ENCODE data around the gene CFAP210.

CFAP210 gene

DNA sequence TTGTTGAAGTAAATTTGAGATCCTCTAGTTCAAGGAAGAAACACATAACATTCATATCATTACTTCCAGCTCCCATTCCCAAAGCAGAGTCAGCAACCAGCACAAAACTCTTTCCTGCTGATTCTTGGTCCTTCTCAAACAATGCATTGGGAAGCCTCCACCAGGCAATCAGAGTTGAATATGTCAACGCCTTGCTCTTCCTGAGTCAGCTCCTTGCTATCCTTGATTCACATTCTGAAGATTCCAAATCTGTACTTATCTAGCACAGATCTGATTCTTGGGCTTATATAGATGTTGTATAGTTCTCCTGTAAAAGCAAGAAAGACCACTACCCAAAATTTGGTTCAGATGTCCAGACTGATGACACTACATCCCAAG is 29.6 kb downstream of the CFAP210 start:
- Histone ChIP-seq H3K9ac (no peak overlapping the region), H4K20me1 (ENCODE audit: insufficient read depth) (no peaks in the 10 kb centered on the region), H3K27ac (no peak overlapping the region), H3K4me1 (ENCODE audit: low read depth, poor library complexity, severe bottlenecking) (no peaks in the 10 kb centered on the region), H3K27me3 (ENCODE audit: insufficient read depth, low read depth) (no peaks in the 10 kb centered on the region), H2AFZ (ENCODE audit: low read depth) (no peak overlapping the region), H3K79me2 (ENCODE audit: insufficient read depth, low read depth) (no peaks in the 10 kb centered on the region), H3K4me2 (no peak overlapping the region), H3K4me3 (IDR thresholded peaks at IDR 0.05; ENCODE audit: insufficient read depth, low read depth, low read length) (no peak overlapping the region), H3K36me3 (ENCODE audit: insufficient read depth) (no peaks in the 10 kb centered on the region)
- TF ChIP-seq, protein P1, sequence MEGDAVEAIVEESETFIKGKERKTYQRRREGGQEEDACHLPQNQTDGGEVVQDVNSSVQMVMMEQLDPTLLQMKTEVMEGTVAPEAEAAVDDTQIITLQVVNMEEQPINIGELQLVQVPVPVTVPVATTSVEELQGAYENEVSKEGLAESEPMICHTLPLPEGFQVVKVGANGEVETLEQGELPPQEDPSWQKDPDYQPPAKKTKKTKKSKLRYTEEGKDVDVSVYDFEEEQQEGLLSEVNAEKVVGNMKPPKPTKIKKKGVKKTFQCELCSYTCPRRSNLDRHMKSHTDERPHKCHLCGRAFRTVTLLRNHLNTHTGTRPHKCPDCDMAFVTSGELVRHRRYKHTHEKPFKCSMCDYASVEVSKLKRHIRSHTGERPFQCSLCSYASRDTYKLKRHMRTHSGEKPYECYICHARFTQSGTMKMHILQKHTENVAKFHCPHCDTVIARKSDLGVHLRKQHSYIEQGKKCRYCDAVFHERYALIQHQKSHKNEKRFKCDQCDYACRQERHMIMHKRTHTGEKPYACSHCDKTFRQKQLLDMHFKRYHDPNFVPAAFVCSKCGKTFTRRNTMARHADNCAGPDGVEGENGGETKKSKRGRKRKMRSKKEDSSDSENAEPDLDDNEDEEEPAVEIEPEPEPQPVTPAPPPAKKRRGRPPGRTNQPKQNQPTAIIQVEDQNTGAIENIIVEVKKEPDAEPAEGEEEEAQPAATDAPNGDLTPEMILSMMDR (conservative IDR thresholded peaks at IDR 0.05; ENCODE audit: low read depth, low read length) = no peak

DNA sequence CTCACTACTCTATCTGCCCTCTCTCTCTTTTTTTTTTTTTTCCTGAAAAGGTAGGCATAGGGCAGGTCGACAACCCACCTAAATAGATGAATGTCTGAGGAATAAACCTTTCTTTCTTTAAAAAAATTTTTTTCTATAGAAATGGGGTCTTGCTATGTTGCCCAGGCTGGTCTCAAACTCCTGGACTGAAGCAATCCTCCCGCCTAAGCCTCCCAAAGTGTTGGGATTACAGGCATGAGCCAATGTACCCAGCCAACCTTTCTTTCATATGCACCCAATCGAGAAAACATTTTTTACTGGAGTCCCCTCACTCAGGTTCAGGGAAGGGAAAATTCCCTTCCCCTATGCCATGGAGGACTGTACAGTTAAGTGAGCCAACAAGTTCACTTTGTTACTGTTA is 31.0 kb downstream of the CFAP210 start:
- TF ChIP-seq, protein P1 (conservative IDR thresholded peaks at IDR 0.05; ENCODE audit: low read depth, low read length) = no peak
- Histone ChIP-seq H3K36me3 (ENCODE audit: insufficient read depth) (no peaks in the 10 kb centered on the region), H3K4me3 (IDR thresholded peaks at IDR 0.05; ENCODE audit: insufficient read depth, low read depth, low read length) (no peak overlapping the region), H2AFZ (ENCODE audit: low read depth) (no peak overlapping the region), H3K4me1 (ENCODE audit: low read depth, poor library complexity, severe bottlenecking) (no peaks in the 10 kb centered on the region), H3K4me2 (no peak overlapping the region), H4K20me1 (ENCODE audit: insufficient read depth) (no peaks in the 10 kb centered on the region), H3K27me3 (ENCODE audit: insufficient read depth, low read depth) (no peaks in the 10 kb centered on the region), H3K79me2 (ENCODE audit: insufficient read depth, low read depth) (no peaks in the 10 kb centered on the region), H3K9ac (no peak overlapping the region), H3K27ac (no peak overlapping the region)

DNA sequence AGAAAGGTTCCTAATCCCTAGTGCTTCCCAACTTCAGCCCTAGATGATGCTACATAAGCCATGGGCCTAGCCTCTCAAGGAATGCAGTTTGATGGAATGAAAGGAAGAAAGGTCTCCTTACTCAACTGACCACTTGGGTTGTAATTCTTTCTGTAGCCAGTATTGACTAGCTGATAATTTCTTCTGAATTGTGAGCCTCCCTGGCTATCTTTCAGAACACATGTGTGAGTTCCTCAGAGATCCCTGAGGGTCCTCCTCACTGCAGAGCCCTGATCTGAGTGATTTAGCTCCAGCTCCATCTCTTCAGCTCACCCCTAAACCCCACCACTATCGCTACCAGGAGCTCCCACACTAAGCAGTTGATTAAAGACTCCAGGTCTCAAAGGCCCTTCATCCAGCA is 31.5 kb downstream of the CFAP210 start:
- Histone ChIP-seq H3K27me3 (ENCODE audit: insufficient read depth, low read depth) (no peaks in the 10 kb centered on the region), H2AFZ (ENCODE audit: low read depth) (no peak overlapping the region), H3K27ac (no peak overlapping the region), H3K9ac (no peak overlapping the region), H3K4me1 (ENCODE audit: low read depth, poor library complexity, severe bottlenecking) (no peaks in the 10 kb centered on the region), H3K79me2 (ENCODE audit: insufficient read depth, low read depth) (no peaks in the 10 kb centered on the region), H3K4me3 (IDR thresholded peaks at IDR 0.05; ENCODE audit: insufficient read depth, low read depth, low read length) (no peak overlapping the region), H3K36me3 (ENCODE audit: insufficient read depth) (no peaks in the 10 kb centered on the region), H4K20me1 (ENCODE audit: insufficient read depth) (no peaks in the 10 kb centered on the region), H3K4me2 (no peak overlapping the region)
- TF ChIP-seq, protein P1 (conservative IDR thresholded peaks at IDR 0.05; ENCODE audit: low read depth, low read length) = no peak

DNA sequence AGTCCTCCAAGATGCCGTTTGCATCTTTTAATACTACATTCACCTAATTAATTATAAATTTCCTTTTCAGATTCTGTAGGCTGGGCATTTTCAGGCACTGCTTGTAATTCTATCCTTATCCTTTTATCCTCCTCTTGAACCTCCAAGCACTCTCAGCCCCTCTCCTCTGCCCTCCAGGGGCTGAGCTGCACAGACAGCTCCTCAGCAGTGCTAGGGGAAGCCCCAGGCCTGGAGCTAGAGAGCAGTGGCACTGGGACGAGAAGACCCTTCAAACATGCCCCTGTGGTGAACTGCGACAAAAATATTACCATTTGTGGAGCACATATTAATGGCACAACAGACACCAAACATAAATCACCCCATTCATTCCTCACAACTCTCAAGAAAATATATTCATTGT is 32.9 kb downstream of the CFAP210 start:
- Histone ChIP-seq H3K9ac (no peak overlapping the region), H4K20me1 (ENCODE audit: insufficient read depth) (no peaks in the 10 kb centered on the region), H3K4me3 (IDR thresholded peaks at IDR 0.05; ENCODE audit: insufficient read depth, low read depth, low read length) (no peak overlapping the region), H2AFZ (ENCODE audit: low read depth) (no peak overlapping the region), H3K27ac (no peak overlapping the region), H3K4me2 (no peak overlapping the region), H3K27me3 (ENCODE audit: insufficient read depth, low read depth) (no peaks in the 10 kb centered on the region), H3K4me1 (ENCODE audit: low read depth, poor library complexity, severe bottlenecking) (no peaks in the 10 kb centered on the region), H3K36me3 (ENCODE audit: insufficient read depth) (no peaks in the 10 kb centered on the region), H3K79me2 (ENCODE audit: insufficient read depth, low read depth) (no peaks in the 10 kb centered on the region)
- TF ChIP-seq, protein P1 (conservative IDR thresholded peaks at IDR 0.05; ENCODE audit: low read depth, low read length) = no peak

DNA sequence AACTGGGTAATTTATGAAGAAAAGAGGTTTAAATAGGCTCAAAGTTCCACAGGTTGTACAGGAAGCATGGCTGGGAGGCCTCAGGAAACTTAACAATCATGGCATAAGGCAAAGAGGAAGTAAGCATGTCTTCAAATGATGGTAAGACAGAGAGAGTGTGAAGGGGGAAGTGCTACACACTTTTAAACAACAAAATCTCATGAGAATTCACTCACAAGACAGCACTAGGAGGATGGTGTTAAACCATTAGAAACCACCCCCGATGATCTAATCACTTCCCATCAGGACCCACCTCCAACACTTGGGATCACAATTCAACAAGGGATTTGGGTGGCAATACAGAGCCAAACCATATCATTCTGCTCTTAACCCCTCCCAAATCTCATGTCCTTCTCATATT is 34.9 kb downstream of the CFAP210 start:
- no peaks in the 10 kb centered on the region for H3K4me1 ChIP-seq (ENCODE audit: low read depth, poor library complexity, severe bottlenecking)
- no peak overlapping the region for H3K4me3 ChIP-seq (IDR thresholded peaks at IDR 0.05; ENCODE audit: insufficient read depth, low read depth, low read length)
- no peak overlapping the region for H3K4me2 ChIP-seq
- H4K20me1 ChIP-seq (ENCODE audit: insufficient read depth) = no peaks in the 10 kb centered on the region
- no peaks in the 10 kb centered on the region for H3K79me2 ChIP-seq (ENCODE audit: insufficient read depth, low read depth)
- H3K9ac ChIP-seq = no peak overlapping the region
- TF ChIP-seq, protein P1 (conservative IDR thresholded peaks at IDR 0.05; ENCODE audit: low read depth, low read length) = no peak
- H3K27me3 ChIP-seq (ENCODE audit: insufficient read depth, low read depth) = no peaks in the 10 kb centered on the region
- no peak overlapping the region for H2AFZ ChIP-seq (ENCODE audit: low read depth)
- no peaks in the 10 kb centered on the region for H3K36me3 ChIP-seq (ENCODE audit: insufficient read depth)
- H3K27ac ChIP-seq = no peak overlapping the region

Measured in KMS-11 (cell line).